ENCODE measurements around the gene ZNF417.
"Not testable (repeated sequence)": the region's sequence is repeated elsewhere in the genome, so short reads cannot be mapped to it uniquely, and the experiment has no call there.

ZNF417 gene

GRCh38 chr19:57887195-57887941, 29.0 kb downstream of the ZNF417 start:
- DNase-seq (ENCODE audit: low read depth) = no peak

GRCh38 chr19:57886046-57886445, 30.3 kb downstream of the ZNF417 start:
- no peak for DNase-seq (ENCODE audit: low read depth)

GRCh38 chr19:57873883-57874799, 42.3 kb downstream of the ZNF417 start:
- DNase-seq (ENCODE audit: low read depth) = not testable (repeated sequence)

- no peak for DNase-seq (ENCODE audit: low read depth)
Observed at GRCh38 chr19:57872450-57872849, 43.9 kb downstream of the ZNF417 start.

GRCh38 chr19:57870225-57870624, 46.2 kb downstream of the ZNF417 start:
- no peak for DNase-seq (ENCODE audit: low read depth)

GRCh38 chr19:57869655-57870054, 46.7 kb downstream of the ZNF417 start:
- not testable (repeated sequence) for DNase-seq (ENCODE audit: low read depth)

GRCh38 chr19:57867868-57868492, 48.4 kb downstream of the ZNF417 start:
- DNase-seq (ENCODE audit: low read depth) = no peak
